Lung (tissue), 12 donors: ENCODE results near the gene DDIT4. TPM values are rescaled to one million over a fixed set of nuclear protein-coding genes. Genes with fewer than 3 reads are reported as not detected.

ENCODE experiments used
- ATAC-seq: fragments of 200-7000 bp; cut with Tn5 transposase; one replicate; pipeline ENCODE4 v1.9.1; 2020; ENCODE audit warnings: moderate number of reproducible peaks; ENCODE audit not compliant: insufficient read depth, low FRiP score
- DNase-seq, 3 donors: peaks; one replicate each; pipeline ENCODE4 v3.0.0-alpha.2; 2013 to 2017
- H3K27ac ChIP-seq, 2 donors: one replicate each; pipeline ENCODE4 v1.5.1; 2013; ENCODE audit warnings: mild to moderate bottlenecking in 2 of 2, moderate library complexity in 2 of 2, control low read depth in 1 of 2, inconsistent platforms in 1 of 2, low read depth in 1 of 2, low read length in 1 of 2
- H3K27me3 ChIP-seq, 3 donors: one replicate each; pipeline ENCODE4 v1.5.1; 2013; ENCODE audit warnings: low read length in 2 of 3; ENCODE audit not compliant: control insufficient read depth in 3 of 3, insufficient read depth in 3 of 3
- H3K36me3 ChIP-seq, 4 donors: one replicate each; pipeline ENCODE4 v1.5.1; 2013; ENCODE audit warnings: low read length in 4 of 4, mild to moderate bottlenecking in 1 of 4, moderate library complexity in 1 of 4; ENCODE audit not compliant: control insufficient read depth in 4 of 4, insufficient read depth in 4 of 4
- H3K4me1 ChIP-seq, 5 donors: one replicate each; pipeline ENCODE4 v1.5.1; 2013; ENCODE audit warnings: low read length in 5 of 5, mild to moderate bottlenecking in 2 of 5, moderate library complexity in 1 of 5; ENCODE audit not compliant: control insufficient read depth in 5 of 5, insufficient read depth in 5 of 5
- H3K4me3 ChIP-seq: one replicate; pipeline ENCODE4 v1.5.1; 2013; ENCODE audit warnings: mild to moderate bottlenecking, control low read depth, moderate library complexity
- H3K9ac ChIP-seq, 2 donors: one replicate each; pipeline ENCODE4 v1.5.1; 2013; ENCODE audit warnings: low read length in 2 of 2, control low read depth in 1 of 2; ENCODE audit not compliant: insufficient read depth in 1 of 2
- H3K9me3 ChIP-seq, 4 donors: one replicate each; pipeline ENCODE4 v1.5.1; 2013; ENCODE audit warnings: low read length in 3 of 4, mild to moderate bottlenecking in 1 of 4, moderate library complexity in 1 of 4; ENCODE audit not compliant: control insufficient read depth in 4 of 4, insufficient read depth in 3 of 4
- WGBS, 2 donors: extraction: QIAGEN DNeasy Blood & Tissue Kit; methylation state at CpG; one replicate each; pipeline ENCODE4 v1.1.7; 2013; 5-methylcytosine and 5-hydroxymethylcytosine counted together
- polyA plus RNA-seq, 2 donors: library from polyadenylated mRNA; stranded (reverse); fragments of 200-250 nt; gene quantifications; one replicate each; pipeline ENCODE4 v1.2.1, GENCODE V29; 2013
- total RNA-seq, 2 donors: library from RNA; depleted of rRNA in 1 of 2; stranded (reverse); fragments of >200 nt in 1 of 2; gene quantifications; one replicate each; pipeline ENCODE4 v1.2.1, GENCODE V29; 2014 to 2021
- TF ChIP-seq, protein P1 (sequence below): IDR thresholded peaks from 2 replicates; pipeline ENCODE4 v1.5.1; 2012; ENCODE audit warnings: mild to moderate bottlenecking; ENCODE audit errors: control extremely low read depth, extremely low read depth
- donor health status: control.
- donor health status: control.
- donor health status: Bipolar disorder and iron deficiency.
- donor health status: healthy.
- donor health status: DM: yes; HTN: yes; CAD: no.

The DDIT4 gene
- total and polyA plus RNA-seq, 4 donors = 55.3 to 190 (median 171) TPM

DNA sequence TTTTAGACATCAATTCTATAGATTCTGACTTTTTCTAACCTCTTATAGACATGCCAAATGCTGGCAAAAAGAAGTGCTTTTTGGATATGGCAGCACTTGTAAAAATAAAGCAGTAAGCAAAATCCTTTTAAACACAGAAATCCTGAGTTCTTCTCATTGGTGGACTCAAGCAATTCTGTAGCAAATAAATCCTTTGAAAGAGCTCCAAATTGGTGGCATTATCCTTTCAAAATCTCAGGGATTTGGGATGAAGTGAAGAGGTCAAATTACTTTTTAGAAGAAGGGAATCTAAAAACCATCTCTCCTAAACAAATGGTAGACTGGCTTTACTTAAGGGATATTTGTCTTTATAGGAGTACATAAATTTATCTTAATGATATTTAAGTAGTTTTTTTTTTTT, 40.1 kb upstream of the DDIT4 start:
- Histone ChIP-seq H3K27ac (no peak overlapping the region), H3K9me3 (no peaks in the 10 kb centered on the region), H3K4me1 (peaks cover 0 to 6% (median 1%) of the 10 kb centered on the region in 5 donors), H3K36me3 (peaks cover 17 to 26% (median 23%) of the 10 kb centered on the region in 4 donors), H3K4me3 (no peak overlapping the region), H3K27me3 (no peaks in the 10 kb centered on the region), H3K9ac (no peak overlapping the region)
- TF ChIP-seq, protein P1, sequence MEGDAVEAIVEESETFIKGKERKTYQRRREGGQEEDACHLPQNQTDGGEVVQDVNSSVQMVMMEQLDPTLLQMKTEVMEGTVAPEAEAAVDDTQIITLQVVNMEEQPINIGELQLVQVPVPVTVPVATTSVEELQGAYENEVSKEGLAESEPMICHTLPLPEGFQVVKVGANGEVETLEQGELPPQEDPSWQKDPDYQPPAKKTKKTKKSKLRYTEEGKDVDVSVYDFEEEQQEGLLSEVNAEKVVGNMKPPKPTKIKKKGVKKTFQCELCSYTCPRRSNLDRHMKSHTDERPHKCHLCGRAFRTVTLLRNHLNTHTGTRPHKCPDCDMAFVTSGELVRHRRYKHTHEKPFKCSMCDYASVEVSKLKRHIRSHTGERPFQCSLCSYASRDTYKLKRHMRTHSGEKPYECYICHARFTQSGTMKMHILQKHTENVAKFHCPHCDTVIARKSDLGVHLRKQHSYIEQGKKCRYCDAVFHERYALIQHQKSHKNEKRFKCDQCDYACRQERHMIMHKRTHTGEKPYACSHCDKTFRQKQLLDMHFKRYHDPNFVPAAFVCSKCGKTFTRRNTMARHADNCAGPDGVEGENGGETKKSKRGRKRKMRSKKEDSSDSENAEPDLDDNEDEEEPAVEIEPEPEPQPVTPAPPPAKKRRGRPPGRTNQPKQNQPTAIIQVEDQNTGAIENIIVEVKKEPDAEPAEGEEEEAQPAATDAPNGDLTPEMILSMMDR = no peak
- DNase-seq = no peak
- no peak for ATAC-seq

DNA sequence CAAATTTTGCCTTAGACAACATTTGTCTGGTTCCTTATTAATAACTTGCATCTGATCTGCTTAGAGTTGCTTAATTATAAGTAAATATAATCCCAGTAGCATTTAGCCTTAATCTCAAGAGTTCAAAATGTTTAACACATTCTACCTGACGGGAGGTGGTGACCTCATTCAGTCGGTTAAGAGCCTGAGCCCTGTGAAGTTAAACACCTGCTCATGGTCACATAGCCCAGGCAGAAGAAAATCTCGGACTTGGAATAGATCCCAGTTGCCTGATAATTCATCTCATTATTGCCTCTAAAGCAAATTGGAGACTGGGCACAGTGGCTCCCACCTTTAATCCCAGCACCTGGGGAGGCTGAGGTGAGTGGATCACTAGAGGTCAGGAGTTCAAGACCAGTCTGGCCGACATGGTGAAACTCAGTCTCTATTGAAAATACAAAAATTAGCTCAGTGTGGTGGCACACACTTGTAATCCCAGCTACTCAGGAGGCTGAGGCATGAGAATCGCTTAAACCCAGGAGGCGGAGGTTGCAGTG, 39.1 kb upstream of the DDIT4 start:
- TF ChIP-seq, protein P1 = no peak
- WGBS, 2 donors = 89 to 91% methylated on average over 6 of the region's 6 CpGs
- Histone ChIP-seq H3K27ac (no peak overlapping the region), H3K9ac (no peak overlapping the region), H3K9me3 (no peaks in the 10 kb centered on the region), H3K36me3 (peaks cover 17 to 26% (median 21%) of the 10 kb centered on the region in 4 donors), H3K27me3 (no peaks in the 10 kb centered on the region), H3K4me3 (no peak overlapping the region), H3K4me1 (peaks cover 0 to 3% (median 0%) of the 10 kb centered on the region in 5 donors)
- no peak for ATAC-seq
- DNase-seq = no peak

DNA sequence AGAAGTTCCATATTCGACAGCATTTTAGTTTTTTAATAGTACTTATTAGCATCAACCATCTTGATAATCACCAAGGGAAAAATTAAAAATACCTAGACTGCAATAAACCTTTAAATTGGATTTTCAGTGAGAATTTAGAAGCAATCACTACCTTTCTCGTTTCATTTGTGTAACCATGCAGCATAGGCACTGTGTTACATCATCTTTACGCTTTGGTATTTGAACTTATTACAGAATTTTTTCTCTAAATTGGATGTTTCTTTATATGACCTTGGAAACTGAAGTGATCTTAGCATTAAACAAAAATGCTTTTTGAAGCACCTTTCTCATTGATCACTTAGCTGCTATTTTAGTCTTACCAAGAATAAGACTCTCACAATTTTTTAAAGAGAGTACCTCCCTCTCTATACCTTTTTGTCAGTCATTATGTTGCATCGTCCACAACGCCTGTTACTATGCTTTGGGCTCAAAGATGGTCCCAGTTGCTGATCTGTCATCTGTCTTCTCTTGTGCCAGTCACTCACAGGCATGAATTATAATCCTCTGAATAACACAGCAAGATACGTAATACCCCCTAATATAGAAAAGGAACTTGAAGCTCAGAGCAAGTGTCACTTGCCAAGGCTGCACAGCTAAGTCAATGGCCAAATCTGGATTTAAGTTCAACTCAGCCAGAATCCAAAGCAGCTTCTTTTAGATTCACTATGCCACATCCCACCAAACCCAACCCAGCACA, 38.0 kb upstream of the DDIT4 start:
- WGBS, 2 donors = 92% methylated on average over 6 of the region's 6 CpGs
- H3K36me3 ChIP-seq = peaks cover 15 to 25% (median 19%) of the 10 kb centered on the region in 4 donors

More for the DNA sequence above, 38.0 kb upstream of the DDIT4 start:
- Histone ChIP-seq H3K27me3 (no peaks in the 10 kb centered on the region), H3K4me1 (peaks cover 0 to 1% (median 0%) of the 10 kb centered on the region in 5 donors), H3K27ac (peak overlapping the region in 1 of 2 donors; percentile 42), H3K9me3 (no peaks in the 10 kb centered on the region), H3K9ac (no peak overlapping the region), H3K4me3 (no peak overlapping the region)
- TF ChIP-seq, protein P1 = no peak
- DNase-seq (no peak), ATAC-seq (no peak)
